Measurements from ENCODE around the gene PAFAH1B2.
"Not testable (repeated sequence)": the region's sequence is repeated elsewhere in the genome, so short reads cannot be mapped to it uniquely, and the experiment has no call there.

Gene PAFAH1B2

GRCh38 chr11:117206111-117206510, 62.0 kb downstream of the PAFAH1B2 start:
- DNase-seq, result not testable (repeated sequence)

GRCh38 chr11:117206859-117207258, 62.8 kb downstream of the PAFAH1B2 start:
- not testable (repeated sequence) for DNase-seq

- DNase-seq, result not testable (repeated sequence)
Observed at GRCh38 chr11:117207481-117207880, 63.4 kb downstream of the PAFAH1B2 start.

- not testable (repeated sequence) for DNase-seq
Observed at GRCh38 chr11:117208710-117209109, 64.6 kb downstream of the PAFAH1B2 start.

GRCh38 chr11:117209351-117210125, 65.5 kb downstream of the PAFAH1B2 start:
- not testable (repeated sequence) for DNase-seq

- DNase-seq, result no peak
Observed at GRCh38 chr11:117210620-117211019, 66.5 kb downstream of the PAFAH1B2 start.

- DNase-seq, result no peak
Observed at GRCh38 chr11:117212697-117213355, 68.7 kb downstream of the PAFAH1B2 start.

- no peak for DNase-seq
Observed at GRCh38 chr11:117214404-117215110, 70.5 kb downstream of the PAFAH1B2 start.

GRCh38 chr11:117217141-117218084, 73.3 kb downstream of the PAFAH1B2 start:
- DNase-seq, result no peak

- no peak for DNase-seq
Observed at GRCh38 chr11:117218133-117218915, 74.2 kb downstream of the PAFAH1B2 start.

- DNase-seq, result no peak
Observed at GRCh38 chr11:117219001-117219400, 74.9 kb downstream of the PAFAH1B2 start.

- DNase-seq, result no peak
Observed at GRCh38 chr11:117219455-117219854, 75.4 kb downstream of the PAFAH1B2 start.

- DNase-seq, result no peak
Observed at GRCh38 chr11:117219995-117220394, 75.9 kb downstream of the PAFAH1B2 start.

GRCh38 chr11:117220568-117220967, 76.5 kb downstream of the PAFAH1B2 start:
- DNase-seq, result no peak

GRCh38 chr11:117220999-117221774, 77.1 kb downstream of the PAFAH1B2 start:
- DNase-seq, result no peak

- DNase-seq, result no peak
Observed at GRCh38 chr11:117221775-117222517, 77.9 kb downstream of the PAFAH1B2 start.

- no peak for DNase-seq
Observed at GRCh38 chr11:117222991-117223740, 79.1 kb downstream of the PAFAH1B2 start.

- no peak for DNase-seq
Observed at GRCh38 chr11:117223741-117224689, 79.9 kb downstream of the PAFAH1B2 start.

Measured in effector CD4-positive, alpha-beta T cell (primary cell).